ENCODE results near the gene PAQR4. TPM values are rescaled to one million over a fixed set of nuclear protein-coding genes. Genes with fewer than 3 reads are reported as not detected.

The PAQR4 gene
- total RNA-seq, 2 donors from 2014 or later: 30.5 to 32.0 TPM

DNA sequence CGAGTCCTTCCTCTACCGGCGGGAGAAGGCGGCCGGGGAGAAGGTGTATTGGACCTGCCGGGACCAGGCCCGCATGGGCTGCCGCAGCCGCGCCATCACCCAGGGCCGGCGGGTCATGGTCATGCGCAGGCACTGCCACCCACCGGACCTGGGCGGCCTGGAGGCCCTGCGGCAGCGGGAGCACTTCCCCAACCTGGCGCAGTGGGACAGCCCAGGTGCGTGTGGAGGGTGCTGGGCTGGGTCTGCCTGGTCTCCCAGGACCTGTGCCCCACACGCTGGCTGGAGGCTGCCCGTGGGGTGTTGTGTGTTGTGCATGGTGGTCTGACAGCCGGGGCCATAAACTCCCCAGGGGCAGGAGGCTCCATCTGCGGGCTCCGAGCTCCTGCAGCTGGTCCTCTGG is 32.0 kb upstream of the PAQR4 start:
- Mint-ChIP-seq H3K27ac (no peak overlapping the region), H3K4me1 (no peaks in the 10 kb centered on the region), H3K9me3 (no peaks in the 10 kb centered on the region), H3K4me3 (no peak overlapping the region), H3K36me3 (ENCODE audit: low read depth) (peaks cover 49% of the 10 kb centered on the region), H3K27me3 (ENCODE audit: insufficient read depth) (no peaks in the 10 kb centered on the region)
- TF ChIP-seq, protein P1, sequence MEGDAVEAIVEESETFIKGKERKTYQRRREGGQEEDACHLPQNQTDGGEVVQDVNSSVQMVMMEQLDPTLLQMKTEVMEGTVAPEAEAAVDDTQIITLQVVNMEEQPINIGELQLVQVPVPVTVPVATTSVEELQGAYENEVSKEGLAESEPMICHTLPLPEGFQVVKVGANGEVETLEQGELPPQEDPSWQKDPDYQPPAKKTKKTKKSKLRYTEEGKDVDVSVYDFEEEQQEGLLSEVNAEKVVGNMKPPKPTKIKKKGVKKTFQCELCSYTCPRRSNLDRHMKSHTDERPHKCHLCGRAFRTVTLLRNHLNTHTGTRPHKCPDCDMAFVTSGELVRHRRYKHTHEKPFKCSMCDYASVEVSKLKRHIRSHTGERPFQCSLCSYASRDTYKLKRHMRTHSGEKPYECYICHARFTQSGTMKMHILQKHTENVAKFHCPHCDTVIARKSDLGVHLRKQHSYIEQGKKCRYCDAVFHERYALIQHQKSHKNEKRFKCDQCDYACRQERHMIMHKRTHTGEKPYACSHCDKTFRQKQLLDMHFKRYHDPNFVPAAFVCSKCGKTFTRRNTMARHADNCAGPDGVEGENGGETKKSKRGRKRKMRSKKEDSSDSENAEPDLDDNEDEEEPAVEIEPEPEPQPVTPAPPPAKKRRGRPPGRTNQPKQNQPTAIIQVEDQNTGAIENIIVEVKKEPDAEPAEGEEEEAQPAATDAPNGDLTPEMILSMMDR (conservative IDR thresholded peaks at IDR 0.05): no peak
- 92 to 97% methylated on average over 9 to 24 of the region's 24 CpGs for WGBS, 2 experiments (ENCODE audit: insufficient coverage in 1 of 2, insufficient read length in 1 of 2)
- H3K36me3 ChIP-seq (ENCODE audit: control insufficient read depth, insufficient read depth, low read length): peaks cover 35% of the 10 kb centered on the region
- H3K4me3 ChIP-seq (ENCODE audit: low read length): no peak overlapping the region
- H3K27ac ChIP-seq (ENCODE audit: low read depth, low read length): no peak overlapping the region
- H3K9ac ChIP-seq (ENCODE audit: extremely low read depth, low read length, poor library complexity, severe bottlenecking): no peak overlapping the region
- H3K9me3 ChIP-seq (ENCODE audit: control insufficient read depth, low read length): no peaks in the 10 kb centered on the region
- no peaks in the 10 kb centered on the region for H3K4me1 ChIP-seq (ENCODE audit: control insufficient read depth, insufficient read depth, low read length)
- no peaks in the 10 kb centered on the region for H3K27me3 ChIP-seq (ENCODE audit: control insufficient read depth, insufficient read depth, low read length, poor library complexity, severe bottlenecking)
- DNase-seq: no peak

DNA sequence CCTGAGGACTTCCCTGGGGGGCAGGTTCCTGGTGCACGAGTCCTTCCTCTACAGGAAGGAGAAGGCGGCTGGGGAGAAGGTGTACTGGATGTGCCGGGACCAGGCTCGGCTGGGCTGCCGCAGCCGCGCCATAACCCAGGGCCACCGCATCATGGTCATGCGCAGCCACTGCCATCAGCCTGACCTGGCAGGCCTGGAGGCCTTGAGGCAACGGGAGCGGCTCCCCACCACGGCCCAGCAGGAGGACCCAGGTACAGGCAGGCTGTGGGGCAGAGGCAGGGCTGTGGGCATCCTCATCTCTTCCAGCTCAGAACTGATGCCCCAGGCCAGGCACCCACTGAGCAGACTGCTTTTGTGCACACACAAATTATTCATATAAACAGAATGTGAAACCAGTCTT is 30.9 kb upstream of the PAQR4 start:
- no peaks in the 10 kb centered on the region for H3K4me1 Mint-ChIP-seq
- Histone ChIP-seq H3K27ac (ENCODE audit: low read depth, low read length) (no peak overlapping the region), H3K4me3 (ENCODE audit: low read length) (no peak overlapping the region), H3K9ac (ENCODE audit: extremely low read depth, low read length, poor library complexity, severe bottlenecking) (no peak overlapping the region), H3K36me3 (ENCODE audit: control insufficient read depth, insufficient read depth, low read length) (peaks cover 29% of the 10 kb centered on the region), H3K9me3 (ENCODE audit: control insufficient read depth, low read length) (no peaks in the 10 kb centered on the region), H3K27me3 (ENCODE audit: control insufficient read depth, insufficient read depth, low read length, poor library complexity, severe bottlenecking) (no peaks in the 10 kb centered on the region), H3K4me1 (ENCODE audit: control insufficient read depth, insufficient read depth, low read length) (no peaks in the 10 kb centered on the region)
- H3K9me3 Mint-ChIP-seq: no peaks in the 10 kb centered on the region
- 97 to 100% methylated on average over 4 to 12 of the region's 12 CpGs for WGBS, 2 experiments (ENCODE audit: insufficient coverage in 1 of 2, insufficient read length in 1 of 2)
- no peak for DNase-seq
- TF ChIP-seq, protein P1 (conservative IDR thresholded peaks at IDR 0.05): no peak
- H3K4me3 Mint-ChIP-seq: no peak overlapping the region
- H3K27ac Mint-ChIP-seq: no peak overlapping the region
- H3K36me3 Mint-ChIP-seq (ENCODE audit: low read depth): peaks cover 51% of the 10 kb centered on the region
- no peaks in the 10 kb centered on the region for H3K27me3 Mint-ChIP-seq (ENCODE audit: insufficient read depth)

DNA sequence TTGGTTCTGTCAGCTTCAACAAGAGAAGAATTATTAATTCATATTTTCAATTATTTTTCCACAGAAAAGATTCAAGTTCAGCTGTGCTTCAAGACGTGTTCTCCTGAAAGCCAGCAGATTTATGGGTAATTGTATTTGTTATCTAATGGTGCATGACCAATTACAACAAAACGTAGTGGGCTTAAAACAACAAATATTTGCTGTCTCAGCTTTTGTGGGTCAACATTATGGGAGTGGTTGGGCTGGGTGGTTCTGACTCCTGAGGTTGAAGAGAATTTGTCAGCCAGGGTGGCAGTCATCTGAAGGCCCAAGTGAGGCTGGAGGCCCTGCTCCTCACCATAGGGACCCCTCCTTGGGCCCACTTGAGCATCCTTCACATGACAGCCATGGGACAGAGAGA is 29.2 kb upstream of the PAQR4 start:
- 80 to 100% methylated on average over 1 to 2 of the region's 2 CpGs for WGBS, 2 experiments (ENCODE audit: insufficient coverage in 1 of 2, insufficient read length in 1 of 2)
- H3K27ac Mint-ChIP-seq: no peak overlapping the region
- no peak overlapping the region for H3K4me3 Mint-ChIP-seq
- Histone ChIP-seq H3K27ac (ENCODE audit: low read depth, low read length) (no peak overlapping the region), H3K27me3 (ENCODE audit: control insufficient read depth, insufficient read depth, low read length, poor library complexity, severe bottlenecking) (no peaks in the 10 kb centered on the region), H3K36me3 (ENCODE audit: control insufficient read depth, insufficient read depth, low read length) (peaks cover 32% of the 10 kb centered on the region), H3K4me3 (ENCODE audit: low read length) (no peak overlapping the region), H3K9me3 (ENCODE audit: control insufficient read depth, low read length) (no peaks in the 10 kb centered on the region), H3K4me1 (ENCODE audit: control insufficient read depth, insufficient read depth, low read length) (no peaks in the 10 kb centered on the region), H3K9ac (ENCODE audit: extremely low read depth, low read length, poor library complexity, severe bottlenecking) (no peak overlapping the region)
- H3K27me3 Mint-ChIP-seq (ENCODE audit: insufficient read depth): no peaks in the 10 kb centered on the region
- TF ChIP-seq, protein P1 (conservative IDR thresholded peaks at IDR 0.05): no peak
- H3K4me1 Mint-ChIP-seq: no peaks in the 10 kb centered on the region
- DNase-seq: no peak
- peaks cover 50% of the 10 kb centered on the region for H3K36me3 Mint-ChIP-seq (ENCODE audit: low read depth)
- H3K9me3 Mint-ChIP-seq: no peaks in the 10 kb centered on the region

Measured in endodermal cell (in vitro differentiated cells).